PC-9 (cell line): Measurements from ENCODE around the gene DDAH1.

Experiments
- EZH2 ChIP-seq: fragments of 200-600 bp; sonication (generic); IDR thresholded peaks from 2 replicates; pipeline ENCODE4 v1.8.0; 2017; ENCODE audit warnings: antibody characterized with exemption, low read depth
- TF ChIP-seq, protein P1 (sequence below): fragments of 200-600 bp; sonication (generic); conservative IDR thresholded peaks from 2 replicates; pipeline ENCODE4 v1.6.1; 2017; ENCODE audit warnings: mixed run types, antibody characterized with exemption, mild to moderate bottlenecking, moderate library complexity

DNA sequence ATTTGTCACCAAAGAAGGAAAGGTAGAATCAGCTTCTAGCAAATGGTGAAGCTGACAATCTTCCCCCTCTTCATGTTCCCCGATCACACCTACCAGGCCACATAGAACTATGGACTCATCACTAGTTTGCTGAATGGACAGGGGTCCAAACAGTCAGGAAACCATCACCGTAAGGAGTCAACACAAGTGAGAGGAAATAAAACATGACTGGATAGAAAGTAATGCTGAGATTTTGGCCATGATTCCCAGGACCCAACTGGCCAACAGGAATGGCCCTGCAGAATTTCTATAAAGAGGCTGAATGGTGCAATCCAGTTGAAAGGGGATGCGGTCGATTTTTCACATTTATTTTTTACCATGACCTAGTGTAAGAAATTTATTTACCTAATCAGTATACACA, 10.7 kb downstream of the DDAH1 start:
- TF ChIP-seq, protein P1, sequence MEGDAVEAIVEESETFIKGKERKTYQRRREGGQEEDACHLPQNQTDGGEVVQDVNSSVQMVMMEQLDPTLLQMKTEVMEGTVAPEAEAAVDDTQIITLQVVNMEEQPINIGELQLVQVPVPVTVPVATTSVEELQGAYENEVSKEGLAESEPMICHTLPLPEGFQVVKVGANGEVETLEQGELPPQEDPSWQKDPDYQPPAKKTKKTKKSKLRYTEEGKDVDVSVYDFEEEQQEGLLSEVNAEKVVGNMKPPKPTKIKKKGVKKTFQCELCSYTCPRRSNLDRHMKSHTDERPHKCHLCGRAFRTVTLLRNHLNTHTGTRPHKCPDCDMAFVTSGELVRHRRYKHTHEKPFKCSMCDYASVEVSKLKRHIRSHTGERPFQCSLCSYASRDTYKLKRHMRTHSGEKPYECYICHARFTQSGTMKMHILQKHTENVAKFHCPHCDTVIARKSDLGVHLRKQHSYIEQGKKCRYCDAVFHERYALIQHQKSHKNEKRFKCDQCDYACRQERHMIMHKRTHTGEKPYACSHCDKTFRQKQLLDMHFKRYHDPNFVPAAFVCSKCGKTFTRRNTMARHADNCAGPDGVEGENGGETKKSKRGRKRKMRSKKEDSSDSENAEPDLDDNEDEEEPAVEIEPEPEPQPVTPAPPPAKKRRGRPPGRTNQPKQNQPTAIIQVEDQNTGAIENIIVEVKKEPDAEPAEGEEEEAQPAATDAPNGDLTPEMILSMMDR, result no peak
- no peak for TF ChIP-seq EZH2
